ENCODE results near the gene SDHAF4. TPM values are rescaled to one million over a fixed set of nuclear protein-coding genes. Genes with fewer than 3 reads are reported as not detected.

Gene SDHAF4
- total and polyA plus RNA-seq, 2 donors (not counting 3 experiments of a cell fraction or from before 2014, with no cell fraction given) = 3.6 to 8.6 TPM

DNA sequence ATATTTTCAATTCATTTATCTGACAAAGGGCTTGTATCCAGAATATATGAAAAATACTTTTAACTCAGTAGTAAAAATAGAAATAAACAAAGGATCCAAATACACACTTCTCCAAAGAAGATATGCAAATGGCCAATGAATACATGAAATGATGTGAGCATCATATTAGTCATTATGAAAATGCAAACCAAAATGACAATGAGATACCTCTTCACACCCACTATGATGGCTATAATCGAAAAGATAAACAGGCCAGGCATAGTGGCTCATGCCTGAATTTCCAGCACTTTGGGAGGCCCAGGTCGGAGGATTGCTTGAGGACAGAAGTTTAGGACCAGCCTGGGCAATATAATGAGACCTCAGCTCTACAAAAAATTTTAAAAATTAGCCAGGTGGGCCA is 67.1 kb downstream of the SDHAF4 start:
- ChIA-PET CTCF (no interaction called here), POLR2A (no interaction called here)
- no peaks in the 10 kb centered on the region for H3K9me3 ChIP-seq (replicated peaks; ENCODE audit: control insufficient read depth, insufficient read depth, low read length)
- H3K27me3 ChIP-seq (ENCODE audit: control insufficient read depth in 2 of 2, insufficient read depth in 2 of 2, low read length in 2 of 2) = no peaks in the 10 kb centered on the region
- H3K9me1 ChIP-seq (replicated peaks; ENCODE audit: control insufficient read depth, extremely low read depth, insufficient read depth, low read length) = no peaks in the 10 kb centered on the region
- H3K27ac ChIP-seq (ENCODE audit: insufficient read depth, low read depth, low read length) = no peak overlapping the region
- TF ChIP-seq POLR2A (IDR thresholded peaks at IDR 0.05; ENCODE audit: low read depth, low read length) (no peak), MYC (IDR thresholded peaks at IDR 0.05; ENCODE audit: low read depth, low read length) (no peak), CTCF (IDR thresholded peaks at IDR 0.05; ENCODE audit: extremely low read depth in 1 of 2, insufficient read depth in 1 of 2, low read depth in 1 of 2, low read length in 2 of 2) (no peak), MAX (IDR thresholded peaks at IDR 0.05; ENCODE audit: insufficient read depth, insufficient read length) (no peak), GATA2 (IDR thresholded peaks at IDR 0.05; ENCODE audit: insufficient read depth, insufficient read length, low read depth, low read length) (no peak)
- H2AFZ ChIP-seq (ENCODE audit: low read depth, low read length) = no peak overlapping the region
- no peaks in the 10 kb centered on the region for H4K20me1 ChIP-seq (replicated peaks; ENCODE audit: control insufficient read depth, extremely low read depth, insufficient read depth, low read length)
- intact Hi-C loops (cut with micrococcal nuclease) (no loop called here), dilution Hi-C loops (cut with MboI; ENCODE audit: extremely low pct_ligation_motif_present, low sequenced_read_pairs) (no loop called here)
- H3K36me3 ChIP-seq (ENCODE audit: control insufficient read depth in 2 of 2, extremely low read depth in 1 of 2, insufficient read depth in 2 of 2, low read length in 2 of 2) = no peaks in the 10 kb centered on the region
- H3K79me2 ChIP-seq (ENCODE audit: control insufficient read depth, insufficient read depth, low read length) = no peaks in the 10 kb centered on the region
- no peak overlapping the region for H3K4me3 ChIP-seq (replicated peaks in 1 of 3; ENCODE audit: insufficient read depth in 1 of 3, low read depth in 1 of 3, low read length in 3 of 3)
- no peak overlapping the region for H3K9ac ChIP-seq (replicated peaks; ENCODE audit: extremely low read depth, insufficient read depth, low read length)
- no TSS peak for BruUV-seq (replicated peaks)
- no peak overlapping the region for H3K4me2 ChIP-seq (ENCODE audit: insufficient read depth, low read length)
- no peaks in the 10 kb centered on the region for H3K4me1 ChIP-seq (ENCODE audit: control insufficient read depth, extremely low read depth, insufficient read depth, low read length)
- DNase-seq (ENCODE audit: low read depth, low spot score) (no peak), FAIRE-seq (no peak)

GRCh38 chr6:70636596-70636995 is 69.9 kb downstream of the SDHAF4 start:
- Histone ChIP-seq H4K20me1 (replicated peaks; ENCODE audit: control insufficient read depth, extremely low read depth, insufficient read depth, low read length) (no peaks in the 10 kb centered on the region), H3K79me2 (ENCODE audit: control insufficient read depth, insufficient read depth, low read length) (no peaks in the 10 kb centered on the region), H3K36me3 (ENCODE audit: control insufficient read depth in 2 of 2, extremely low read depth in 1 of 2, insufficient read depth in 2 of 2, low read length in 2 of 2) (no peaks in the 10 kb centered on the region), H3K27me3 (ENCODE audit: control insufficient read depth in 2 of 2, insufficient read depth in 2 of 2, low read length in 2 of 2) (no peaks in the 10 kb centered on the region), H3K9me3 (replicated peaks; ENCODE audit: control insufficient read depth, insufficient read depth, low read length) (no peaks in the 10 kb centered on the region), H3K4me1 (ENCODE audit: control insufficient read depth, extremely low read depth, insufficient read depth, low read length) (no peaks in the 10 kb centered on the region), H3K9ac (replicated peaks; ENCODE audit: extremely low read depth, insufficient read depth, low read length) (no peak overlapping the region), H3K9me1 (replicated peaks; ENCODE audit: control insufficient read depth, extremely low read depth, insufficient read depth, low read length) (no peaks in the 10 kb centered on the region), H3K4me3 (replicated peaks in 1 of 3; ENCODE audit: insufficient read depth in 1 of 3, low read depth in 1 of 3, low read length in 3 of 3) (no peak overlapping the region), H3K27ac (ENCODE audit: insufficient read depth, low read depth, low read length) (no peak overlapping the region), H2AFZ (ENCODE audit: low read depth, low read length) (no peak overlapping the region), H3K4me2 (ENCODE audit: insufficient read depth, low read length) (no peak overlapping the region)
- ChIA-PET POLR2A (no interaction called here), CTCF (interaction anchor here (1.2 kb wide), 1 partner anchor 50 kb away, joined by 6 read pairs; no protein-coding TSS in a partner anchor)
- DNase-seq (ENCODE audit: low read depth, low spot score) (no peak), FAIRE-seq (no peak)
- TF ChIP-seq GATA2 (IDR thresholded peaks at IDR 0.05; ENCODE audit: insufficient read depth, insufficient read length, low read depth, low read length) (no peak), EZH2 (IDR thresholded peaks at IDR 0.05; ENCODE audit: borderline replicate concordance, low read depth, low read length, severe bottlenecking) (no peak), POLR2AphosphoS5 (IDR thresholded peaks at IDR 0.05; ENCODE audit: insufficient read depth, low read depth, low read length) (no peak), MAX (IDR thresholded peaks at IDR 0.05; ENCODE audit: insufficient read depth, insufficient read length) (no peak)
- intact Hi-C loops (cut with micrococcal nuclease) (no loop called here), dilution Hi-C loops (cut with MboI; ENCODE audit: extremely low pct_ligation_motif_present, low sequenced_read_pairs) (no loop called here)
- BruUV-seq (replicated peaks) = no TSS peak

Measured in endothelial cell of umbilical vein (primary cell).